ENCODE measurements around the gene ARHGEF28.

DNA sequence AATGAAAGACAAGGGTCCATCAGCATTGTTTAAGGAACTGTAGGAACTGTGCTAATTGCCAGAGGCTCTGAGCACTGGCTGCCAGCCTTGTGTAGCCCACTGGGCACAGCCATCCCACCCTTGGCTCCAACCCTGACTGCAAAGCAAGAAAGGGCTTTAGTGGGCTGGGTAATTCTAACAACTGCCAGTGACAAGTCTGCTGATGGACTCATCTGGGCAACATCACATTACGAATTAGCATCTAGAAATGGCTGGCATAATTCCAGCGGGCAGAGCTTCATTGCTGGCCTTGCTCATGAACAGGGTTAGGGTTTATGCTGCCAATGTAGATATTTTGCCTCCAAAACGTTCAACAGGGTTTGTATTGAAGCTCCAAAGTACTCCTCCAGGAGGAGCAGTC is 326.9 kb downstream of the ARHGEF28 start:
- TF ChIP-seq CREB1 (IDR thresholded peaks at IDR 0.05; ENCODE audit: low read depth), result no peak
- TF ChIP-seq NBN (IDR thresholded peaks at IDR 0.05), result no peak
- no peak for TF ChIP-seq CHD2 (IDR thresholded peaks at IDR 0.05; ENCODE audit: borderline replicate concordance, low read depth, low read length)
- TF ChIP-seq, protein P1, sequence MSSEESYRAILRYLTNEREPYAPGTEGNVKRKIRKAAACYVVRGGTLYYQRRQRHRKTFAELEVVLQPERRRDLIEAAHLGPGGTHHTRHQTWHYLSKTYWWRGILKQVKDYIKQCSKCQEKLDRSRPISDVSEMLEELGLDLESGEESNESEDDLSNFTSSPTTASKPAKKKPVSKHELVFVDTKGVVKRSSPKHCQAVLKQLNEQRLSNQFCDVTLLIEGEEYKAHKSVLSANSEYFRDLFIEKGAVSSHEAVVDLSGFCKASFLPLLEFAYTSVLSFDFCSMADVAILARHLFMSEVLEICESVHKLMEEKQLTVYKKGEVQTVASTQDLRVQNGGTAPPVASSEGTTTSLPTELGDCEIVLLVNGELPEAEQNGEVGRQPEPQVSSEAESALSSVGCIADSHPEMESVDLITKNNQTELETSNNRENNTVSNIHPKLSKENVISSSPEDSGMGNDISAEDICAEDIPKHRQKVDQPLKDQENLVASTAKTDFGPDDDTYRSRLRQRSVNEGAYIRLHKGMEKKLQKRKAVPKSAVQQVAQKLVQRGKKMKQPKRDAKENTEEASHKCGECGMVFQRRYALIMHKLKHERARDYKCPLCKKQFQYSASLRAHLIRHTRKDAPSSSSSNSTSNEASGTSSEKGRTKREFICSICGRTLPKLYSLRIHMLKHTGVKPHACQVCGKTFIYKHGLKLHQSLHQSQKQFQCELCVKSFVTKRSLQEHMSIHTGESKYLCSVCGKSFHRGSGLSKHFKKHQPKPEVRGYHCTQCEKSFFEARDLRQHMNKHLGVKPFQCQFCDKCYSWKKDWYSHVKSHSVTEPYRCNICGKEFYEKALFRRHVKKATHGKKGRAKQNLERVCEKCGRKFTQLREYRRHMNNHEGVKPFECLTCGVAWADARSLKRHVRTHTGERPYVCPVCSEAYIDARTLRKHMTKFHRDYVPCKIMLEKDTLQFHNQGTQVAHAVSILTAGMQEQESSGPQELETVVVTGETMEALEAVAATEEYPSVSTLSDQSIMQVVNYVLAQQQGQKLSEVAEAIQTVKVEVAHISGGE (CRISPR knock-in tag; IDR thresholded peaks at IDR 0.05), result no peak
- no peak for TF ChIP-seq FOS (IDR thresholded peaks at IDR 0.05; ENCODE audit: borderline replicate concordance, extremely low read depth, insufficient read length)
- no peak for TF ChIP-seq POLR2A (IDR thresholded peaks at IDR 0.05; ENCODE audit: low read depth, low read length)
- TF ChIP-seq CTCF (IDR thresholded peaks at IDR 0.05 in 2 of 3, conservative IDR thresholded peaks at IDR 0.05 in 1 of 3; ENCODE audit: control insufficient read depth in 2 of 3, extremely low read depth in 1 of 3, insufficient read depth in 1 of 3, low read depth in 3 of 3, low read length in 3 of 3), result no peak
- TF ChIP-seq ASH2L (IDR thresholded peaks at IDR 0.05; ENCODE audit: borderline replicate concordance, low read depth), result no peak

Measured in GM12878 (cell line).